CD4-positive, alpha-beta T cell treated with Interleukin-6 for 4 hours (primary cell): ENCODE measurements around the gene CCNT2.
"Not testable (repeated sequence)": the region's sequence is repeated elsewhere in the genome, so short reads cannot be mapped to it uniquely, and the experiment has no call there.

Experiments
- DNase-seq: peaks from one replicate; pipeline ENCODE4 v3.0.0-alpha.2; 2020; ENCODE audit warnings: mixed read lengths

The CCNT2 gene

DNA sequence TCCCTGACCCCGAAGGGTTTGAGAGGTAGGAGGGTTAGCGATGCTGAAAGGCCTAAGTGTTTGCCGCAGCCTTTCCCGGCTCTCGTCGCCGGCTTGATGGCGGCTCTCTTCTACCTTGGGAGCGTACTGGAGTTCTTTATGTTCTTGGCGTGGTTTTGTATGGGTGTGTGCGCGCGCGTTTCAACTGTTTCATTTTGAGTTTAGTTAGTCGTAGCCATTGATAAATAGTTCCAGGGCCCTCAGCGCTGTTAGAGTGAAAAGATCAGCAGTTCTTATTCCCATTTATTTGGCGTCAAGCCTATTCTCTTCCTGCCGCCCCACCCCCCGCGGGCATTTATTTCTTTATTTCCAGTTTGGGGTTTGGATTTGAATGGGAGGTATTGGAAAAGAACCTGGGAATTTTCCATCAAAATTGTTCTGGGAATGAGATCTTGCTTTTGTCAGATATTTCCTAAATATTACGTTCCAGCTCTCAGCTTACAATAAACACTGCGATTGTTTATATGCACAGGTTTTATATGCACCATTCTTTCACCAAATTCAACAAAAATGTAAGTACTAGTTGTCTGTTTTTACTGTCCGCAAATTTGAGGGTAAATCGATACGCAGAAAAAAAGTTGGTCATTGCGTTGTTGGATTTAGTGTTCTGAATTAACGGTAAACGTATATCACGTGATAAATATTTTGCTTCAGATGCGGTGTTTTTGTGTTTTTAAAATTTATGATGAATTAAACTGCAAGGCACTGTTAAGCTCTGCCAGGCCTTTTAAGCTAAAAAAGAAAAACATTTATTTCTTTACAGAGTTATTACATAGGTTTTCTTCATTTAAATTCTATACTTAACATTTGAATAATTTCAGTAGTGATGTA, 954 bp downstream of the CCNT2 start:
- DNase-seq: peak; percentile 40

DNA sequence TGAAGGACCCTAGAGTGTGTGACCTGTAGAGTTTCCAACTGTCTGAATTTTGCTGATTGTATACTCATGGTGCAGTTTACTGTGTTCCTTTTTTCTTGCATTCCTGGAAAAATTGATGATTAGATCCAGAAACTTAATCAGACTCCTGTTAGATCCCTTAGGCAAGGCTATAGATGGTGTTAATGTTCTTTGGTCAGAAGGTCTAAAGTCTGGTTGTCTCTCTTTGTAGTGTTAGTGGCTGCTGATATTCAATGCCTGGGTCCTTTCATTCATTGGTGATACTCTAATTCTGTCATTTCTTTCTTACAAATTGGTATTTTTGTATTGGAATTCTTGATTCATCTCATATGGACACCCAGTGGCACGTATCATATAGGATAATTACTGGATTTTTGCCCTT, 6.3 kb downstream of the CCNT2 start:
- no peak for DNase-seq

DNA sequence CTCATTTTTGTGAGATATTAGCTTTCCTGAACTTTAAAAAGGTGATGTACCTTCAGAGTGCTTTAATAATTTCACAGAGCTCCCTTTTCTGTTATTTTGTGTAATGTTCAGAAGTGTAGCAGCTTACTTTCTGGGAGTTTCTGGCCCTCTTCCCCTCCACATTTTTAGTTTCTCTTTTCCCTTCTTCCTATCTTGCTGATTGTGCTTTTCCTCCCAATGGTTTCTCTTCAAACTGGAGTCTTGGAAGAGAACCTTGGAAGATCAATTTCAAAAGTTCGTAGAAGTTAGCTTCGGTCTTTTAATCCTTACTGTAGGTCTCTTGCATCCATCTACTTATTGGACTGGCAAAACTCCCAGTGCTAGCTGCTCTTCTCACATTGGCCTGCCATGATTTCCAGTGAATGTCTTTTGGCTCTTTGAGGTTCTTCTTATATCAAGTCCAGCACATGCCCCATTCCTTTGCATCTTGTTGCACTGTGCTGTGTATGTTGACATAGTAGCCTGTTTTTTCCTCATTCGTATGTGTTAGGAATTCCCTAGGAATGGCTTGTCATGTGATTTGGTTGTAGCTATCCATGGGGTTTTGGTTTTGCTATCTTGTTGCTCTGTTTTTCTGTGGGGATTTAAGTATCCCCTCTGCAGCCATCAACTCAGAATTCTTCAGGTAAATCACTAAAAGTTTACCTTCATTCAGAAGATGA, 7.8 kb downstream of the CCNT2 start:
- DNase-seq: no peak

DNA sequence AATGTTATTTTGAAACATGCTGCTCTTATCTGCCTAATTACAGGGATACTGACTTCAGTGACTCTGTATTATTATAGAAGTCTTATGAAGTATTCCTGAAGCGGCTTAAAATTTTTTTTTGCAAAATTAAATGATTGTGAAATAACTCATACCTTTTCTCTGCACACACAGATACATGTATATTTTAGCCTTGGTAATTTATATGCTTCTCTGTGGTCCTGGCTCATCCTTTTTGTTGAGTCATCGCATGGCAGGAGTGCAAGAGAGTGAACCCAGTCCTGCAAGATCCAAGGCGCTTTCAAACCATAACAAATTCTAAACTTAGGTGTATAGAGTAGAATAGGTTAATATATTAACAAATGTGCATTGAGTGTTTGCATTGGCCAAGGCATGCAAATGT, 8.6 kb downstream of the CCNT2 start:
- DNase-seq: no peak

DNA sequence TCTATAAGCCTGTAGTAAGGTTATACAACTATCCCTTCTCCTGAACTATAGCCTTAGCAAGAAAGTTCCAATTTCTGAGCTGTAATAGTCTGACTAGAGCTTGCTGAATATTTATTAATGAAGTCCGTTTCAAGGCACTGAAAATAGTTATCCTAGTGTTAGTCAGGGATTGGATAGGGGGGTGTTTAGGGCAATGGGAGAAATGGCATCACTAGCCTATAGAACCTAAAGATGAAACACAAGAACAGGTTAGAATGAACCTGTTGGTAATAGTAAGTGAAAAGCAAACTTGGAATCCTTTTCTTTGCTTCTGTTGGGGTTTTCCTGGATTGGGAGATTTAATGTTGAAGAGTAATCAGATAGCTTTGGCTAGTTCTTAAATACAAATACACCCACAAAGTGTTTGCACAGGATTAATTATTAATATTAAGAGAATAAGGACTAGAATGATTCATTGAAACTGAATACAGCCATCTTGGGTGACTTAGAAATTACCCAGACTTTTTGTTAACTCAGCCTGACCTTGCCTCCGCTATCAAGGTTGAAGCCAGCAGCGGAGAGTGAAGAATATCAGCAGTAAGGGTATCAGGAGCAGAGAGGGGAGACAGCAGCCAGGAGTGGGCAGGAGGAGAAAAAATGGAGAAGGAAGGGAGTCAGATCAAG, 14.4 kb downstream of the CCNT2 start:
- no peak for DNase-seq

DNA sequence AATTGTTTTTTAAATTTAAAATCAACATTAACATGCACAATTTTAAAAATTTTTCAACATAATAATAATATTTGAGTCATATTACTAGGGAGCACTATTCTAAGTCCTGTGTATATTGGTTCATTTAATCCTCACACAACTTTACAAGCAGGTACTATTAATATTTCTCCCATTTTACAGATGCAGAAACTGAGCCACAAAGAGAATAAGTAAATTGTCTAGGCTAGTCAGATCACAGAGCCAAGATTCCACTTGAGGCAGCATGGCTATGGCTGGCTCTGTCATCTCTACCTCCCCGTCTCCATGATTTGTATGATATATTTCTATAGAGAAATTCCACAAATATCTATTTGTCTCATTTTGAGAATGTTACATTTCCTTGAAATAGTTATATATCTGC, 15.1 kb downstream of the CCNT2 start:
- DNase-seq: no peak

DNA sequence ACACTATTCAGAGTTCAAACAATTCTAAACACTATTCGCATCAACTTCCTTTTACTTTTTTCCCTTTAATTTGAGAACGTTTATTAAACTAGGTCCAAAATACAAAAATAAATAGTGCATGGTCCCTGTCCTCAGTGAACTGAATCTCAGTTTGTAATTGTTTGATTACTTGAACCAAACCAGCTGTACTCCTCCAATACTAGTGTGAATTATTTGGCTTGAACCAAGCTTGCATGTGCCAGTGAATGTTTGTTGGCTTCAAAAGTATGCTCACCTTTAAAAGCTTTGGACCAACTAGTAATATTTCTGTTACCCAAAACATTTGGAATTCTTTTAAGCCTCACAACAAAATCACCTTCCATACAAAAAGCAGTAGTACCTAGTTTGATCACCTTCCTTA, 15.5 kb downstream of the CCNT2 start:
- no peak for DNase-seq

DNA sequence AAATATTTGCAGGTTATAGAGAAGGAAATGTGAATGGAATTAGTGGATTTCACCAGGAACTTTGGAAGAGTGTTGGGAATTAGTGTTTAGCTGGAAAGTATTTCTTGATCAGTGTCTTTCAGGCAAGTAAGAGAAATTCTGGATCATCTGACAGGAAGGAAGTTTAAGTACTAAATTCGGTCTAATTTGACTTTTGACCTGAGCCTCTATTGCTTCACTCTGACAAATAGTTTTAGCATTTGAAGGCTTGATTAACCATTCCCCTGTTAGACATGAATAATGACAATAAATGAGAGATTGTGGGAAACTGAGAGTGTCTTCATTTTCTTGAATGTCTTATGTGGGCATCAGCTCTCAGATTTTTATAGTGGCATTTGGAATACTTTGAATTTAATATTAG, 16.0 kb downstream of the CCNT2 start:
- DNase-seq: no peak

DNA sequence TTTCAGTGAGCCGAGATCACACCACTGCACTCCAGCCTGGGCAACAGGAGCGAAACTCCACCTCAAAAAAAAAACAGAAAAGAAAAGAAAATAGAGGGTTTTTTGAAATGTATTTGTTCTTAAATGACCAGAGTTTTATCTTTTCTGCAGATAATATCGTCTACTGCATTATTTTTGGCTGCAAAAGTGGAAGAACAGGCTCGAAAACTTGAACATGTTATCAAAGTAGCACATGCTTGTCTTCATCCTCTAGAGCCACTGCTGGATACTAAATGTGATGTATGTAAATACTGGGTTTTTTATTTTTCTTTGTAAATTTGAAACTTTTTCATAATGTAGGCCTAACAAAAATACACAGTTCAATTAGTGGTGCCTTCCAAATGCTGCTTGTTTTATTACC, 18.1 kb downstream of the CCNT2 start:
- DNase-seq: no peak

DNA sequence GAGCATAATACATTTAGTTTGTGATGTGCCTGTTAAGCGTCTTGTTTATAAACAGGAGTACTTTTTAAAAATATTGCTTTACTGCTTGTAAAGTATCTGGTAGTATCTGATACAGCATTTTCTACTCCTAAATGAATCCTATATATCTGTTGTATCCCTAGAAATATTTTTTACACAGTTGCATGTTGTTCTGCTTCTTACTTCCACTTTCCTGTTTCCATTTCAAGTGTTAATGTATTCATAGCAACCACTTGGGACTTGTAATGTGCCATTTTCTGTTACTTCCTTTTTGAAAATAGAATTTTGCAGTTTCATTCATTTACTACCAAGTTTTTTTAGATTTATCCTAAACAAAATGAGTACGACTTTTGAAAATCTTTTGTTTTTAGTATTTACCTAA, 24.9 kb downstream of the CCNT2 start:
- DNase-seq: no peak

DNA sequence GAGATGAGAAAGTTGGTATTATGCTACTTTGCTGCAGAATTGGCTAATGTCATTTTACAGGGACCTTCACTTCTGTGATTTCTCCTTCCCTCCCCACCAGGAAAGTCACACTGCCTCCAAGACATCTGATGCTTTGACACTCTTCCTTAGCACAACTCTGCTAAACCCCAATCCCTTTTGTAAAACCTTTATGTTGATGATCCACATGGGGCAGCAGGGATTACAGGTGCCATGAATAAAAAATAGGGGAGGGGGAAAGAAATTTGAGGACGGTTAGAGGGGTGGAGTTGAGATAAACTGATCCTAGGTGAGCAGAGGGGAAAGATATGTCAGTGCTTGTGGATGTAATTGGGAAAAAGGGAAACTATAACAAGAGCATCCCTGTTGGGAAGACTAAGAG, 26.4 kb downstream of the CCNT2 start:
- DNase-seq: no peak

DNA sequence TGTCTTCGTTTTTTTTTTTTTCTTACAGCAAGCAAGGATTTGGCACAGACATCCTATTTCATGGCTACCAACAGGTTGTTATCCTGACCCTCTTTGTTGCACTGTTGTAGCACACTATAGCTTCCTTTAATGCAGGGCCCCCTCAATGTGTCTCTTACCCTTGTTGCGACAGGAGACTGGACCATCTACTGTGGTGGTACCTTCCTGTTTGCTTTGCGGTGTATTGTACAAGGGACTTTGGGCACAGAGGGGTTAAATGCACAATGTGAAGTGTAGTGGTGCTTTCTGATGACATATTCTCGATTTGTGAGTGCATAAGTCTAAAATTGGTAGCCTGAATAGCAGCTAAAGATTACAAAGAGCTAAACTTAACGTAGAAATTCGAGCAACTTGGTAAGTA, 27.5 kb downstream of the CCNT2 start:
- no peak for DNase-seq

DNA sequence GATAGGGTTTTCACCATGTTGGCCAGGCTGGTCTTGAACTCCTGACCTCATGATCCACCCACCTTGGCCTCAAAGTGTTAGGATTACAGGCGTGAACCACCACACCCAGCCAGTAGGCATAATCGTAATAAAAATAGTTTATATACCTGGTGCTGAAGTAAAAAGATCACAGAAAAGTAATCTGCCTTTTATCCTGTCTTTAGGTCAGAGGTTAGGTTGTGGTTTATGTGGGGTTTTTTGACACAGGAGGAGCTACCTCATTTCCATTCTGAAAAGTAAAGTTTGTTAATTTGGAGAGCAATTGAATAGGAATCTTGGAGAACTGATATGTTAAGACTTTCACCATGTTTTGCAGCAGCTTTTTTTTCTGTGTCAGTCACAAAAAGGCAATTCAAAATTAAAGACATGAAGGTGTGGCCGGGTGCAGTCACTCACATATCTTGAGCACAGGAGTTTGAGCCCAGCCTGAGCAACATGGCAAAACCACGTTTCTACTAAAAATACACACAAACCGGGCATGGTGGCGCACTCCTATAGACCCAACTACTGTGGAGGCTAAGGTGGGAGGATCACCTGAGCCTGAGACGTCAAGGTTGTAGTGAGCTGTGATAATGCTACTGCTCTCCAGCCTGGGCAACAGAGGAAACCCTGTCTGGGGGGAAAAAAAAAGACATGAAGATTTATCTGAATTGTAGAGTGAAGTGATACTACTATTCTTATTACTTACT, 31.5 kb downstream of the CCNT2 start:
- no peak for DNase-seq

DNA sequence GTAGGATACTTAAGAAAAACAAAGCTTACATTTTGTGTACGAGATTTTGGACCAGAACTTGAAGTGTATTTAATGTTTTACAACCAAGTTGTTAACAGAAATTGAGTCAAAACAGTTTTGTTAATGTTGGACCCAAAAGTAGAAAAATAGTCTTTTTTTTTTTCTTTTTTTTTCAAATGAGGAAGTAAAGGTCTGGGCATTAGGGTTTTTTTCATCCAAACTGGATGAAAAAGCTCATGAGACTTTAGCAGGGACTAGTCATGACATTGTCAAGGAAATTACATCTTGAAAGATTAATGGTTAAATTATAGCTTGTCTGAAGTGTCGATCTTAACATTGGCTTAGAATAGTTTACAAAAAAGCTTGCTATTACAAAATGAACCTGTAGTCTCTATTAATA, 32.3 kb downstream of the CCNT2 start:
- no peak for DNase-seq

DNA sequence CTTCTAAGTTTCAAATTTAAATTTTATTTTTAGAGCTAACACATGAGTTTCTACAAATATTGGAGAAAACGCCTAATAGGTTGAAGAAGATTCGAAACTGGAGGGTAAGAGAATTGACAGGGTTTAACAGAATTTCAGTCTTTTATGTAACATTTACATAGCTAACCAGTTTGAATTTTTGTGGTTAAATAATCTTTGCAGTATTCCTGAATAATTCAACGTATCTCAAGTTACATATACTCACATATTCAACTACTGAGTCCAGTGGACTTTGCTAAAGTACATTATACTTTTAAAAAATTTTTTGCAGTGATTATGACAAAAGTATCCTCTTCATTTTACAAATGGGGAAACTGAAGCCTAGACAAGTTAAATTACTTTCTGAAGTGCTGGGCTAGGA, 34.0 kb downstream of the CCNT2 start:
- DNase-seq: no peak

DNA sequence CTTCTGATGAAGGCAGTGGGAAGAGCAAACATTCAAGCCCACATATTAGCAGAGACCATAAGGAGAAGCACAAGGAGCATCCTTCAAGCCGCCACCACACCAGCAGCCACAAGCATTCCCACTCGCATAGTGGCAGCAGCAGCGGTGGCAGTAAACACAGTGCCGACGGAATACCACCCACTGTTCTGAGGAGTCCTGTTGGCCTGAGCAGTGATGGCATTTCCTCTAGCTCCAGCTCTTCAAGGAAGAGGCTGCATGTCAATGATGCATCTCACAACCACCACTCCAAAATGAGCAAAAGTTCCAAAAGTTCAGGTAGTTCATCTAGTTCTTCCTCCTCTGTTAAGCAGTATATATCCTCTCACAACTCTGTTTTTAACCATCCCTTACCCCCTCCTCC, 35.4 kb downstream of the CCNT2 start:
- DNase-seq: no peak

DNA sequence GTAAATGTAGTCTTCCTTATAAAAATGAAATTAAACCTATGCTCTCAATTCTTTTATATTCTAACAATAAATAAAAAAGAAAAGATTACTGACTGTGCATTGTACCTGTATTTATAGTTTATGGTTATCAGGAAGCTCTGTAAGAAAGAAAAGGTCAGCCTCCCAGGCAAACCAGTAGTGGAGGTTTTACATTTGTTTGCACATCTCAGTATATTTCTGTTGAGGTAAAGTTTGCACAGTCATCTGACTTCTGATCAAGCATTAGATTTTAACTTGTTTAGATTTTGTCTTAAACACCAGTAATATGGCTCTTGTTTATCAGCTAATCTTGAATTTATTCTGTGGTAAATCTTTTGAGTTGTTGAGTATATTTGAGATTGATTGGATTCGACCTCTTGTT, 37.1 kb downstream of the CCNT2 start:
- DNase-seq: no peak

DNA sequence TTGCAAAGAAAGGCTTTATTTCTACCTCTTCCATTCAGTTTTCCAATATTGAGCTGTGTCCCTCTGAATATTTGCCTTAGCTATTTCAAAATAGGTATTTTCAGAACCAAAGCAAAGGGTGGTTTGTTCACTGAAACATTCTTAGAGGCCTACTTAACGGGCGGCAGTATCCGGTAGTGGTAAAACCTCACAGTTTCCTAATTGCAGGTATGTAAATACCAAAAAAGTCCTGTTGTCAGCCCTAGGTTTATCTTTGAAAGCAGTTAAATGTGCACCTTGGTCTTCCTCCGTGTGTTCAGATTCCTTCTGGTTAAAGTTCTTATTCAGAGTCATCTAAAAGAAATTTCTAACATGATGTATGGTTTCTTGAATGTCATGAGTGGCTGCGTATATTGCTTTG, 38.9 kb downstream of the CCNT2 start:
- no peak for DNase-seq

DNA sequence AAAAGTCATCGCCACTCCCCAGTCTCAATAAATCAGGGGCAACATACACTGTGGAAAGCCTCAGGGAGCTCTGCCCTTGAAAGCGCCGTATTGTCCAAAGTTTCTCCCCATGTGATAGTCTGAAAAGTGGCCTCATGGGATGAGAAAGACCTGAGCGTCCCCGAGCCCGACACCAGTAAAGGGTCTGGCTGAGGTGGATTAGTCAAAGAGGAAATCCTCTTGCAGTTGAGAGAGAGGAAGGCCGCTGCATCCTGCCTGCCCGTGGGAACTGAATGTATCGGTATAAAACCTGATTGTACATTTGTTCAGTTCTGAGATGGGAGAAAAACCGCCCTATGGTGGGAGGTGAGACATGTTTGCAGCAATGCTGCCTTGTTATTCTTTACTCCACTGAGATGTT, 48.5 kb downstream of the CCNT2 start:
- not testable (repeated sequence) for DNase-seq

DNA sequence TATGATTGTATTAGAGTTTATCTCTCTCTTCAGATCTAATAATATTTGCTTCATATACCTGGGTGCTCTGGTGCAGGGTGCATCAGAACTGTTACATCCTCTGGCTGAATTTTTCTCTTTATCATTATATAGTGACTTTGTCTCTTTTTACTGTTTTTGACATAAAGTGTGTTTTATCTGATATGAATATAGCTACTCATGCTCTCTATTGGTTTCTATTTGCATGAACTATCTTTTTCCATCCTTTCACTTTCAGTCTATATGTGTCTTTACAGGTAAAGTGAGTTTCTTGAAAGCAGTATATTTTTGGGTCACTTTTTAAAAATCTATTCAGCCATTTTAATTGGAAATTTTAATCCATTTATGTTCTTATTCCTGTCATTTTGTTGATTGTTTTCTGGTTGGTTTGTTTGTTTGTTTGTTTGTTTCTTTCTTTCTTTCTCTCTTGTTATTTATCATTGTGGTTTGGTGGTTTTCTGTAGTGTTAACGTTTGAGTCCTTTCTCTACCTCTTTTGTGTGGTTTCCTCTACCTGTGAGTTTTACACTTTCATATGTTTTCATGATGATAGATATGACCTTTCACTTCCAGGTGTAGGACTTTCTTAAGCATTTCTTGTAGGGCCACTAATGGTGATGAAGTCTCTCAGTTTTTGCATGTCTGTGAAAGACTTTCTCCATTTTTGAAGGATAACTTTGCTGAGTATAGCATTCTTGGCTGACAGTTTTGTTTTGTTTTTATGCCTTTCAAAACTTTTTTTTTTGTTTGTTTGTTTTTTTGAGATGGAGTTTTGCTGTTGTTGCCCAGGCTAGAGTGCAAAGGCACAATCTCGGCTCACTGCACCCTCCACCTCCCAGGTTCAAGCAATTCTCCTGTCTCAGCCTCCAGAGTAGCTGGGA, 54.9 kb downstream of the CCNT2 start:
- DNase-seq: no peak

DNA sequence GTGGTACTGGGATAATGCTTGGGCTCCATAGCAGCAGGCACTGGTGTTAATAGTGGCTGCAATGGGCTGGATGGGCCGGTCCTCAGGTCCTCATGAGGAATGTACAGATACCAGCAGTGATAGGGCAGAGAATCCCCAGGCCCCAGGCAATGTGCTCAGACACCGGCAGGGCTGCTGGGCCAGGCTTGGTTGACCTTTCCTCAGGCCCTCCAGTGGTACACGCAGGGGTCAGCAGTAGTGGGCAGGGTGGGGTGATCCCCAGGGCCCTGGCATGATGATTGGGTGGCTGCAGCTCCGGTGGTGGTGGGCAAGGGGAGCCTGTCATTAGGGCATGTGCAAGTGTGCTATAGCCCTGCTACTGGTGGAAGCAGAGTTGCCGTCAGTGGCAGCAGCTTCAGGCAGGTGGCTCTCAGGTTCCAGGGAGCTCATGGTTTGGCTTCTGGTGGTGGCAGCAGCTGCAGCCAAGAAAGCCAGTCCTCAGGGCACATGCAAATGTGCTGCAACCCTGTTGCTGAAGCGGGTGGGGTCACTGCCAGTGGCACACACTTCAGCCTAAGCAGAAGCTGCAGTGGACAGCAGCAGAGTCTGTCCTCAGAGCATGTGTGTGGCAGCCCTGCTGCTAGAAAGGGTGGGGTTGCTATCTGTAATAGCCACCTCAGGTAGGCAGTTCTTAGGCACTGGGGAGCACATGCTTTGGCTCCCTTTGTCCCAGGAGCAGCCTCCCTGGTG, 56.8 kb downstream of the CCNT2 start:
- DNase-seq: no peak
